ENCODE results near the gene HDDC2. TPM values are rescaled to one million over a fixed set of nuclear protein-coding genes. Genes with fewer than 3 reads are reported as not detected.

The HDDC2 gene
- total RNA-seq, 1 experiment from 2014 or later = 141 TPM

GRCh38 chr6:125252891-125253290 lies 48.9 kb downstream of the HDDC2 start:
- Mint-ChIP-seq H3K9me3 (ENCODE audit: unreplicated experiment) (no peaks in the 10 kb centered on the region), H3K36me3 (ENCODE audit: insufficient read depth, unreplicated experiment) (peaks cover 16% of the 10 kb centered on the region), H3K27me3 (ENCODE audit: insufficient read depth, unreplicated experiment) (no peaks in the 10 kb centered on the region), H3K27ac (ENCODE audit: low read depth, unreplicated experiment) (no peak overlapping the region), H3K4me1 (ENCODE audit: insufficient read depth, unreplicated experiment) (peaks cover 23% of the 10 kb centered on the region), H3K4me3 (ENCODE audit: unreplicated experiment) (no peak overlapping the region)
- POLR2A ChIA-PET = interaction anchor here (0.8 to 1.6 kb wide), 5 partner anchors 32 to 60 kb away, joined by 3 to 9 read pairs (median 5); no protein-coding TSS in a partner anchor
- no peak for DNase-seq (ENCODE audit: unreplicated experiment)
- intact Hi-C loops (cut with micrococcal nuclease) = no loop called here
- CTCF ChIA-PET = interaction anchor here (0.5 to 2.5 kb wide), 5 partner anchors 42 to 1289 kb away, joined by 3 to 12 read pairs (median 3); partner anchors contain the start of gene TPD52L1
- TF ChIP-seq, protein P1, sequence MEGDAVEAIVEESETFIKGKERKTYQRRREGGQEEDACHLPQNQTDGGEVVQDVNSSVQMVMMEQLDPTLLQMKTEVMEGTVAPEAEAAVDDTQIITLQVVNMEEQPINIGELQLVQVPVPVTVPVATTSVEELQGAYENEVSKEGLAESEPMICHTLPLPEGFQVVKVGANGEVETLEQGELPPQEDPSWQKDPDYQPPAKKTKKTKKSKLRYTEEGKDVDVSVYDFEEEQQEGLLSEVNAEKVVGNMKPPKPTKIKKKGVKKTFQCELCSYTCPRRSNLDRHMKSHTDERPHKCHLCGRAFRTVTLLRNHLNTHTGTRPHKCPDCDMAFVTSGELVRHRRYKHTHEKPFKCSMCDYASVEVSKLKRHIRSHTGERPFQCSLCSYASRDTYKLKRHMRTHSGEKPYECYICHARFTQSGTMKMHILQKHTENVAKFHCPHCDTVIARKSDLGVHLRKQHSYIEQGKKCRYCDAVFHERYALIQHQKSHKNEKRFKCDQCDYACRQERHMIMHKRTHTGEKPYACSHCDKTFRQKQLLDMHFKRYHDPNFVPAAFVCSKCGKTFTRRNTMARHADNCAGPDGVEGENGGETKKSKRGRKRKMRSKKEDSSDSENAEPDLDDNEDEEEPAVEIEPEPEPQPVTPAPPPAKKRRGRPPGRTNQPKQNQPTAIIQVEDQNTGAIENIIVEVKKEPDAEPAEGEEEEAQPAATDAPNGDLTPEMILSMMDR (IDR thresholded peaks at IDR 0.05; ENCODE audit: unreplicated experiment) = no peak
- BruUV-seq (replicated peaks) = no TSS peak

DNA sequence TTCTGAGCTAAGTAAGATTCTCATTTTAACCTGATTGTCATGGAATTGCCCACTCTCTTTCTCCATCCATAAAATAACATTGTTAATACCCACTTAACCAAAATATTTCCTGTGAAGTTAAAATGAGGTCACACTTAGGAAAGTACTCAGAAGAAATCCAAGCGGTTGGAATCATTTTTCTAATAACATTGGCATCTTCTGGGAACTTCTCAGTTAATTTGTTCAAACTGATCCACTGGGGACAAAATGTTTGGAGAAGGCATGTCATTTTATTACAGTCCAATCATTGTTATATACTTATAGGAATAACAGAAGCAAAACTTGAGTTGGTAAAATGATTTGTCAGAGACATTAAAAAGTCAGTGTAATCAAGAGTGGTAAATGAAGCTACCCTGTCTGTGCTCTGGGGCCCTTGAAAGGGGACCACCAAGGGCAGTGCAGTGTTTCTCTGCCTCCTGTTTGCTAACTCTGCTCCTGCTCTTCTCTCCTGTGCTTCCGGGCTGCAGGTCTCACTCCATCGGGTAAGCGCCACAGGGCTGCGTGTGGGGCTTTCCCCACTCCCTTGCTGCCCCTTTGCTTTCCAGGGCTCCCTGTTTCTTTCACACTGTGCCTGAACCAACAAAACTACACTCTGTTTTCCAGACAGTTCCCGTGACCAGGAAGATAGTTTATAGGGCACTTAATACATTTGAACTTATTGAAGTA lies 50.1 kb downstream of the HDDC2 start:
- TF ChIP-seq, protein P1 (IDR thresholded peaks at IDR 0.05; ENCODE audit: unreplicated experiment) = no peak
- no TSS peak for BruUV-seq (replicated peaks)
- no peak overlapping the region for H3K4me3 Mint-ChIP-seq (ENCODE audit: unreplicated experiment)
- peaks cover 24% of the 10 kb centered on the region for H3K4me1 Mint-ChIP-seq (ENCODE audit: insufficient read depth, unreplicated experiment)
- H3K9me3 Mint-ChIP-seq (ENCODE audit: unreplicated experiment) = no peaks in the 10 kb centered on the region
- POLR2A ChIA-PET = interaction anchor here (0.6 to 1.2 kb wide), 3 partner anchors 17 to 51 kb away, joined by 3 to 4 read pairs (median 3); no protein-coding TSS in a partner anchor
- H3K36me3 Mint-ChIP-seq (ENCODE audit: insufficient read depth, unreplicated experiment) = peaks cover 17% of the 10 kb centered on the region
- H3K27me3 Mint-ChIP-seq (ENCODE audit: insufficient read depth, unreplicated experiment) = no peaks in the 10 kb centered on the region
- no peak overlapping the region for H3K27ac Mint-ChIP-seq (ENCODE audit: low read depth, unreplicated experiment)
- DNase-seq (ENCODE audit: unreplicated experiment) = no peak
- intact Hi-C loops (cut with micrococcal nuclease) = no loop called here
- CTCF ChIA-PET = interaction anchor here (0.7 to 1.5 kb wide), 4 partner anchors 42 to 59 kb away, joined by 3 to 5 read pairs (median 4); no protein-coding TSS in a partner anchor

- DNase-seq (ENCODE audit: unreplicated experiment) = no peak
- no peak overlapping the region for H3K27ac Mint-ChIP-seq (ENCODE audit: low read depth, unreplicated experiment)
- ChIA-PET POLR2A (interaction anchor here (1.2 kb wide), 2 partner anchors 18 to 20 kb away, joined by 3 to 4 read pairs; no protein-coding TSS in a partner anchor), CTCF (interaction anchor here (0.5 to 1.4 kb wide), 6 partner anchors 15 to 1483 kb away, joined by 3 to 5 read pairs (median 3); no protein-coding TSS in a partner anchor)
- intact Hi-C loops (cut with micrococcal nuclease) = no loop called here
- H3K9me3 Mint-ChIP-seq (ENCODE audit: unreplicated experiment) = no peaks in the 10 kb centered on the region
- peaks cover 36% of the 10 kb centered on the region for H3K4me1 Mint-ChIP-seq (ENCODE audit: insufficient read depth, unreplicated experiment)
- no peaks in the 10 kb centered on the region for H3K27me3 Mint-ChIP-seq (ENCODE audit: insufficient read depth, unreplicated experiment)
- no peak overlapping the region for H3K4me3 Mint-ChIP-seq (ENCODE audit: unreplicated experiment)
- no TSS peak for BruUV-seq (replicated peaks)
- TF ChIP-seq, protein P1 (IDR thresholded peaks at IDR 0.05; ENCODE audit: unreplicated experiment) = no peak
- H3K36me3 Mint-ChIP-seq (ENCODE audit: insufficient read depth, unreplicated experiment) = peaks cover 17% of the 10 kb centered on the region
Observed at GRCh38 chr6:125250511-125250910, 51.3 kb downstream of the HDDC2 start.

DNA sequence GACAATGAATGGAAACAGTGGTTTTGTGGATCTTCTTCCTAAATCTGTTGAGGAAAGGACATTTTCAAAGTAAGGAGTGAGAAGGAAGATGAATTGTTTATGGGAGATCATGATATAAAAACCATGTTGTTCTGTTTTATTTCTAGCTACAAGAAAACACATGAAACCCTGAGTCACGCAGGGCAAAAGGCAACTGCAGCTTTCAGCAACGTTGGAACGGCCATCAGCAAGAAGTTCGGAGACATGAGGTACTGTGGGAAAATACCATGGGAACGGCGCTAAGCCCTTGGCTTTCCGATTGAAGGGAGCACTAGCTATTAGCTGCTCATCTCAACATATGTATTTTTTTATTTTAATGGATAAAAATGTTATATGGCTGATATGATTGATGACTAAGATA lies 53.6 kb downstream of the HDDC2 start:
- TF ChIP-seq, protein P1 (IDR thresholded peaks at IDR 0.05; ENCODE audit: unreplicated experiment) = no peak
- Mint-ChIP-seq H3K27me3 (ENCODE audit: insufficient read depth, unreplicated experiment) (no peaks in the 10 kb centered on the region), H3K4me3 (ENCODE audit: unreplicated experiment) (no peak overlapping the region), H3K36me3 (ENCODE audit: insufficient read depth, unreplicated experiment) (peaks cover 17% of the 10 kb centered on the region), H3K9me3 (ENCODE audit: unreplicated experiment) (no peaks in the 10 kb centered on the region), H3K27ac (ENCODE audit: low read depth, unreplicated experiment) (no peak overlapping the region), H3K4me1 (ENCODE audit: insufficient read depth, unreplicated experiment) (peaks cover 27% of the 10 kb centered on the region)
- no TSS peak for BruUV-seq (replicated peaks)
- intact Hi-C loops (cut with micrococcal nuclease) = no loop called here
- ChIA-PET POLR2A (interaction anchor here (0.5 to 1.2 kb wide), 2 partner anchors 46 to 55 kb away, joined by 3 read pairs; no protein-coding TSS in a partner anchor), CTCF (interaction anchor here (1.0 to 1.5 kb wide), 2 partner anchors 50 to 55 kb away, joined by 3 to 5 read pairs; no protein-coding TSS in a partner anchor)
- DNase-seq (ENCODE audit: unreplicated experiment) = no peak
